Heart left ventricle (tissue), 13 donors: ENCODE data around the gene DNM2.

Experiments used
- POLR2A ChIP-seq, 2 donors: fragments of 450-650 bp; IDR thresholded peaks; one replicate each; pipeline ENCODE4 v1.6.1; 2017; ENCODE audit warnings: antibody characterized with exemption in 2 of 2, mild to moderate bottlenecking in 2 of 2, moderate library complexity in 2 of 2
- TF ChIP-seq, protein P1 (sequence below), 12 donors: fragments of 200-600 bp; sonication (generic) in 4 of 12; IDR thresholded peaks; one replicate each; pipeline versions ENCODE4 v1.5.0 to v1.8.0; 2018 to 2022; ENCODE audit warnings: antibody characterized with exemption in 12 of 12, mild to moderate bottlenecking in 5 of 12
- donor health status: ischemic (EF 13 %, LVEDD 7.1; RV severe dilation, severe dysfunction).
- donor health status: DM: no; HTN: yes; CAD: no.
- donor health status: DM: no; HTN: no; CAD: no.
- donor health status: ischemic (EF 25% LVEDD 6.9; RV normal size, moderate dysfunction).
- donor health status: ischemic (EF 25% LVEDD 5.7; RV mildly dilated, moderate dysfunction).
- donor health status: ischemic (EF 35%, LVEDD 5.7; RV mildly dilated, moderate dysfunction).
- donor health status: nonischemic (EF 11% LVEDD 7.7; RV severe dilation, severe dysfunction).
- donor health status: DM: yes; HTN: yes; CAD: no.
- donor health status: PGD.
- donor health status: ischemic (EF 29% LVEDD 5.4; RV normal size, mild dysfunction).
- donor health status: nonischemic (EF 23%, LVEDD 6.1; RV moderate dilation, normal function).

DNA sequence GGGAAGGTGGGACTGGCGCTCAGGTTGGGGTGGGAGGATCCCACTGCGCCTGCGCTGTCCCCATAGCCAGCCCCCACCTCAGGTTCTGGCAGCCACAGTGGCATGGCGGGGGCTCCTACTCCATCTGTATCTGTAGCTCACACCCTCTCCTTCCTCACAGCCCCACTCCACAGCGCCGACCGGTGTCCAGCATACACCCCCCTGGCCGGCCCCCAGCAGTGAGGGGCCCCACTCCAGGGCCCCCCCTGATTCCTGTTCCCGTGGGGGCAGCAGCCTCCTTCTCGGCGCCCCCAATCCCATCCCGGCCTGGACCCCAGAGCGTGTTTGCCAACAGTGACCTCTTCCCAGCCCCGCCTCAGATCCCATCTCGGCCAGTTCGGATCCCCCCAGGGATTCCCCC, 112.1 kb downstream of the DNM2 start:
- TF ChIP-seq, protein P1, sequence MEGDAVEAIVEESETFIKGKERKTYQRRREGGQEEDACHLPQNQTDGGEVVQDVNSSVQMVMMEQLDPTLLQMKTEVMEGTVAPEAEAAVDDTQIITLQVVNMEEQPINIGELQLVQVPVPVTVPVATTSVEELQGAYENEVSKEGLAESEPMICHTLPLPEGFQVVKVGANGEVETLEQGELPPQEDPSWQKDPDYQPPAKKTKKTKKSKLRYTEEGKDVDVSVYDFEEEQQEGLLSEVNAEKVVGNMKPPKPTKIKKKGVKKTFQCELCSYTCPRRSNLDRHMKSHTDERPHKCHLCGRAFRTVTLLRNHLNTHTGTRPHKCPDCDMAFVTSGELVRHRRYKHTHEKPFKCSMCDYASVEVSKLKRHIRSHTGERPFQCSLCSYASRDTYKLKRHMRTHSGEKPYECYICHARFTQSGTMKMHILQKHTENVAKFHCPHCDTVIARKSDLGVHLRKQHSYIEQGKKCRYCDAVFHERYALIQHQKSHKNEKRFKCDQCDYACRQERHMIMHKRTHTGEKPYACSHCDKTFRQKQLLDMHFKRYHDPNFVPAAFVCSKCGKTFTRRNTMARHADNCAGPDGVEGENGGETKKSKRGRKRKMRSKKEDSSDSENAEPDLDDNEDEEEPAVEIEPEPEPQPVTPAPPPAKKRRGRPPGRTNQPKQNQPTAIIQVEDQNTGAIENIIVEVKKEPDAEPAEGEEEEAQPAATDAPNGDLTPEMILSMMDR (IDR thresholded peaks at IDR 0.05): no peak
- TF ChIP-seq POLR2A (IDR thresholded peaks at IDR 0.05): no peak
